NCI-H82 treated with DMSO at 0.1 percent for 48 hours (cell line): Measurements from ENCODE around the gene PCDHA3.
"Not testable (repeated sequence)": the region's sequence is repeated elsewhere in the genome, so short reads cannot be mapped to it uniquely, and the experiment has no call there.

Source experiments
- DNase-seq: peaks from one replicate; lab custom pipeline; 2025; ENCODE audit not compliant: unreplicated experiment; lab: John Stamatoyannopoulos, UW

Gene PCDHA3

DNA sequence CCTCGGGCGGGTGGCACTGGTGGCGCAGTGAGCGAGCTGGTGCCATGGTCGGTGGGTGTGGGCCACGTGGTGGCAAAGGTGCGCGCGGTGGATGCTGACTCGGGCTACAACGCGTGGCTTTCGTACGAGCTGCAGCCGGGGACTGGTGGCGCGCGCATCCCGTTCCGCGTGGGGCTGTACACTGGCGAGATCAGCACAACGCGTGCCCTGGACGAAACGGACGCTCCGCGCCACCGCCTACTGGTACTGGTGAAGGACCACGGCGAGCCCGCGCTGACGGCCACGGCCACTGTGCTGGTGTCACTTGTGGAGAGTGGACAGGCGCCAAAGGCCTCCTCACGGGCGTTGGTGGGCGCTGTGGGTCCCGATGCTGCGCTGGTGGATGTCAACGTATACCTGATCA is 8.0 kb downstream of the PCDHA3 start:
- no peak for DNase-seq

DNA sequence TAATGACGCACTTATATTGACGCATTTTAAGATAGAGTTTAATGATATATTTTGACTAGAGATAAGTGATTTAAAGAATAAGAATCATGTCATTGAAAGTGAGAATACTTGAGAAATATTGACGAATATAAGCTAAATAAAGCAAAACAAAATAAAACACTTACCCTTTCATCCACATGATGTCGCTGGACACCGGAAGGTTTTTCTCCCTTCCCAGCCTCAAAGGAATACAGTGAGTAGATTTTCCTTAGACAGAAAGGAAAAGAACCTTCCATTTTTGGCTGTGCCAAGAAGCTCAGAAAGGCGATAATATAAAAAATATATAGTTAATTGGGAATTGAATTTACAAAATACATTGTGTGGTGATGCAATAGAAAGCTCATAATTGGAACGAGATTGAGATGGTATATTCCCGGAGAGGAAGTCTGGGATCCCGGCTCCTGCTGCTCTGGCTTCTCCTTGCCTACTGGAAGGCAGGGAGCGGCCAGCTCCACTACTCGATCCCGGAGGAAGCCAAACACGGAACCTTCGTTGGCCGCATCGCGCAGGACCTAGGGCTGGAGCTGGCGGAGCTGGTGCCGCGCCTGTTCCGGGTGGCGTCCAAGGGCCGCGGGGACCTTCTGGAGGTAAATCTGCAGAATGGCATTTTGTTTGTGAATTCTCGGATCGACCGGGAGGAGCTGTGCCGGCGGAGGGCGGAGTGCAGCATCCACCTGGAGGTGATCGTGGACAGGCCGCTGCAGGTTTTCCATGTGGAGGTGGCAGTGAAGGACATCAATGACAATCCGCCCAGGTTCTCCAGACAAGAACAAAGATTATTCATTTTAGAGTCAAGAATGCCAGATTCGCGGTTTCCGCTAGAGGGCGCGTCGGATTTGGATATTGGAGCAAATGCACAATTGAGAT is 20.8 kb downstream of the PCDHA3 start, which contains the start of gene PCDHA5:
TSS of gene PCDHA5 (plus strand) at position 239 of the 906 bp plus-strand sequence.
- no peak for DNase-seq

DNA sequence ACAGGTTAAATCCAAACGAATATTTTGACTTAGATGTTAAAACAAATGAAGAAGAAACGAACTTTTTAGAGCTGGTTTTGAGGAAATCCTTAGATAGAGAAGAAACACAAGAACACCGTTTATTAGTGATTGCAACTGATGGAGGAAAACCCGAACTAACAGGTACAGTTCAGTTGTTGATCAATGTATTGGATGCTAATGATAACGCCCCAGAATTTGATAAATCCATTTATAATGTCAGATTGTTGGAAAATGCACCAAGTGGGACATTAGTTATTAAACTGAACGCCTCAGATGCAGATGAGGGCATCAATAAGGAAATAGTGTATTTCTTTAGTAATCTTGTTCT is 21.4 kb downstream of the PCDHA3 start:
- no peak for DNase-seq

DNA sequence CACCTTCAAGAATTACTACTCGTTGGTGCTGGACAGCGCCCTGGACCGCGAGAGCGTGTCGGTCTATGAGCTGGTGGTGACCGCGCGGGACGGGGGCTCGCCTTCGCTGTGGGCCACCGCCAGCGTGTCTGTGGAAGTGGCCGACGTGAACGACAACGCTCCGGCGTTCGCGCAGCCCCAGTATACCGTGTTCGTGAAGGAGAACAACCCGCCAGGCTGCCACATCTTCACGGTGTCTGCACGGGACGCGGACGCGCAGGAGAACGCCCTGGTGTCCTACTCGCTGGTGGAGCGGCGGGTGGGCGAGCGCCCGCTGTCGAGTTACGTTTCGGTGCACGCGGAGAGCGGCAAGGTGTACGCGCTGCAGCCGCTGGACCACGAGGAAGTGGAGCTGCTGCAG is 22.1 kb downstream of the PCDHA3 start:
- not testable (repeated sequence) for DNase-seq

DNA sequence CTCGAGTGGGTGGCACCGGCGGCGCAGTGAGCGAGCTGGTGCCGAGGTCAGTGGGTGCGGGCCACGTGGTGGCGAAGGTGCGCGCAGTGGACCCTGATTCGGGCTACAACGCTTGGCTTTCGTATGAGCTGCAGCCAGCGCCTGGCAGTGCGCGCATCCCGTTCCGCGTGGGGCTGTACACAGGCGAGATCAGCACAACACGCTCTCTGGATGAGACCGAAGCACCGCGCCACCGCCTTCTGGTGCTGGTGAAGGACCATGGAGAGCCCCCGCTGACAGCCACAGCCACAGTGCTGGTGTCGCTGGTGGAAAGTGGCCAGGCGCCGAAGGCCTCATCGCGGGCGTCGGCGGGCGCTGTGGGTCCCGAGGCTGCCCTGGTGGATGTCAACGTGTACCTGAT is 22.6 kb downstream of the PCDHA3 start:
- no peak for DNase-seq

DNA sequence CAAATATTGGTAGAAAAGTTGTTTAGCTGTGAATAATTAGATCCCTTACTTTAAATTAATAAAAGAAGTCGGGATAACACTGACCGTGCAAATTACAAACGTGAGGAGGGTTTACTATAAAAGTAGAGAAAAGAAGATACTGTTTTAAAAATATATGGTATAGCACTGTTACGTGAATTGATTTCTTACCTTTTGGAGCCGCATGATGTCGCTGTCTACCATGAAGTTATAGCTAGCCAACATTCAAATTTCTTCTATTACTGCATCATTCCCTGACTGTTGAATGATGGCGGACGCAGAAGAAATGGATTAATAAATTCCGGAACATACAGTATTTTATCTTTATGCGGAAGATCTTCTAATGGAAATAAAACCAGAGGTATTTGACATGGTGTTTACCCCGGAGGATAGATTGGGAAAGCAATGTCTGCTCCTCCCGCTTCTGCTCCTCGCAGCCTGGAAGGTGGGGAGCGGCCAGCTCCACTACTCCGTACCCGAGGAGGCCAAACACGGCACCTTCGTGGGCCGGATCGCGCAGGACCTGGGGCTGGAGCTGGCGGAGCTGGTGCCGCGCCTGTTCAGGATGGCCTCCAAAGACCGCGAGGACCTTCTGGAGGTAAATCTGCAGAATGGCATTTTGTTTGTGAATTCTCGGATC is 27.0 kb downstream of the PCDHA3 start, which contains the start of gene PCDHA6:
TSS of gene PCDHA6 (plus strand) at position 257 of the 658 bp plus-strand sequence. CDS start at position 389, 132 bp downstream.
- no peak for DNase-seq

DNA sequence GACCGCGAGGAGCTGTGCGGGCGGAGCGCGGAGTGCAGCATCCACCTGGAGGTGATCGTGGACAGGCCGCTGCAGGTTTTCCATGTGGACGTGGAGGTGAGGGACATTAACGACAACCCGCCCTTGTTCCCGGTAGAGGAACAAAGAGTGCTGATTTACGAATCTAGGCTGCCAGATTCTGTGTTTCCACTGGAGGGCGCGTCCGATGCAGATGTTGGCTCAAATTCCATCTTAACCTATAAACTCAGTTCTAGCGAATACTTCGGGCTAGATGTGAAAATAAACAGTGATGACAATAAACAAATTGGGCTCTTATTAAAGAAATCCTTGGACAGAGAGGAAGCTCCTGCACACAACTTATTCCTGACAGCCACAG is 27.5 kb downstream of the PCDHA3 start:
- DNase-seq, result no peak

DNA sequence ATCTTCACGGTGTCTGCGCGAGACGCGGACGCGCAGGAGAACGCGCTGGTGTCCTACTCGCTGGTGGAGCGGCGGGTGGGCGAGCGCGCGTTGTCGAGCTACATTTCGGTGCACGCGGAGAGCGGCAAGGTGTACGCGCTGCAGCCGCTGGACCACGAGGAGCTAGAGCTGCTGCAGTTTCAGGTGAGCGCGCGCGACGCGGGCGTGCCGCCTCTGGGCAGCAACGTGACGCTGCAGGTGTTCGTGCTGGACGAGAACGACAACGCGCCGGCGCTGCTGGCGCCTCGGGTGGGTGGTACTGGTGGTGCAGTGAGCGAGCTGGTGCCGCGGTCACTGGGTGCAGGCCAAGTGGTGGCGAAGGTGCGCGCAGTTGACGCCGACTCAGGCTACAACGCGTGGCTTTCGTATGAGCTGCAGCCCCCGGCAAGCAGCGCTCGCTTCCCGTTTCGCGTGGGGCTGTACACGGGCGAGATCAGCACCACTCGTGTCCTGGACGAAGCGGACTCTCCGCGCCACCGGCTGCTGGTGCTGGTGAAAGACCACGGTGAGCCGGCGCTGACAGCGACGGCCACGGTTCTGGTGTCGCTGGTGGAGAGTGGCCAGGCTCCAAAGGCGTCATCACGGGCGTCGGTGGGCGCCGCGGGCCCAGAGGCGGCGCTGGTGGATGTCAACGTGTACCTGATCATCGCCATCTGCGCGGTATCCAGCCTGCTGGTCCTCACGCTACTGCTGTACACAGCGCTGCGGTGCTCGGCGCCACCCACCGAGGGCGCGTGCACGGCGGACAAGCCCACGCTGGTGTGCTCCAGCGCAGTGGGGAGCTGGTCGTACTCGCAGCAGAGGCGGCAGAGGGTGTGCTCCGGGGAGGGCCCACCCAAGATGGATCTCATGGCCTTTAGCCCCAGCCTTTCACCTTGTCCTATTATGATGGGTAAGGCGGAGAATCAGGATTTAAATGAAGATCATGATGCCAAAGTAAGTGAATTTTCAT is 28.9 kb downstream of the PCDHA3 start:
- not testable (repeated sequence) for DNase-seq

DNA sequence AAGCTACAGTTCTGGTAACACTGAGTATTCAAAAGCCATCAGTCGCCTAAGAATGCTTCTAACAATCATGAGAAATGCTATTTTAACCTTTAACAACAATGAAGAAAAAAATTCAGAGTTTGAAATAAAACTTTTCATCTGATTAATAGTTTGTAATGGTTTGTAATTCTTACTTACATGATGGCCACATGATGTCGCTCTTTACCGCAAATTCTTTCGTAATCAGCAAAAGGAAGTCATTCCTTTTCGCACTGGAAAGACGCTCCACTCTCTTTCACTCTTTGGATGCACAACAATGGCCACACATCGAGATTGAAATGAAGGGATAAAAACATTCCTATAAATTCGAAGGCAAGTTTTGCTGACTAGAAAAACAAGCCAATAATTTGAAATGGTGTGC is 33.1 kb downstream of the PCDHA3 start, which contains the start of gene PCDHA7:
TSS of gene PCDHA7 (plus strand) at position 277 of the 400 bp plus-strand sequence. CDS start at position 392, 115 bp downstream.
- no peak for DNase-seq

DNA sequence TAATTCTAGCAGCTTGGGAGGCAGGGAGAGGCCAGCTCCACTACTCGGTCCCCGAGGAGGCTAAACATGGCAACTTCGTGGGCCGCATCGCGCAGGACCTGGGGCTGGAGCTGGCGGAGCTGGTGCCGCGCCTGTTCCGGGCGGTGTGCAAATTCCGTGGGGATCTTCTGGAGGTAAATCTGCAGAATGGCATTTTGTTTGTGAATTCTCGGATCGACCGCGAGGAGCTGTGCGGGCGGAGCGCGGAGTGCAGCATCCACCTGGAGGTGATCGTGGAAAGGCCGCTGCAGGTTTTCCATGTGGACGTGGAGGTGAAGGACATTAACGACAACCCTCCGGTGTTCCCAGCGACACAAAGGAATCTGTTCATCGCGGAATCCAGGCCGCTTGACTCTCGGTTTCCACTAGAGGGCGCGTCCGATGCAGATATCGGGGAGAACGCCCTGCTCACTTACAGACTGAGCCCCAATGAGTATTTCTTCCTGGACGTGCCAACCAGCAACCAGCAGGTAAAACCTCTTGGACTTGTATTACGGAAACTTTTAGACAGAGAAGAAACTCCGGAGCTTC is 33.7 kb downstream of the PCDHA3 start:
- DNase-seq, result not testable (repeated sequence)

DNA sequence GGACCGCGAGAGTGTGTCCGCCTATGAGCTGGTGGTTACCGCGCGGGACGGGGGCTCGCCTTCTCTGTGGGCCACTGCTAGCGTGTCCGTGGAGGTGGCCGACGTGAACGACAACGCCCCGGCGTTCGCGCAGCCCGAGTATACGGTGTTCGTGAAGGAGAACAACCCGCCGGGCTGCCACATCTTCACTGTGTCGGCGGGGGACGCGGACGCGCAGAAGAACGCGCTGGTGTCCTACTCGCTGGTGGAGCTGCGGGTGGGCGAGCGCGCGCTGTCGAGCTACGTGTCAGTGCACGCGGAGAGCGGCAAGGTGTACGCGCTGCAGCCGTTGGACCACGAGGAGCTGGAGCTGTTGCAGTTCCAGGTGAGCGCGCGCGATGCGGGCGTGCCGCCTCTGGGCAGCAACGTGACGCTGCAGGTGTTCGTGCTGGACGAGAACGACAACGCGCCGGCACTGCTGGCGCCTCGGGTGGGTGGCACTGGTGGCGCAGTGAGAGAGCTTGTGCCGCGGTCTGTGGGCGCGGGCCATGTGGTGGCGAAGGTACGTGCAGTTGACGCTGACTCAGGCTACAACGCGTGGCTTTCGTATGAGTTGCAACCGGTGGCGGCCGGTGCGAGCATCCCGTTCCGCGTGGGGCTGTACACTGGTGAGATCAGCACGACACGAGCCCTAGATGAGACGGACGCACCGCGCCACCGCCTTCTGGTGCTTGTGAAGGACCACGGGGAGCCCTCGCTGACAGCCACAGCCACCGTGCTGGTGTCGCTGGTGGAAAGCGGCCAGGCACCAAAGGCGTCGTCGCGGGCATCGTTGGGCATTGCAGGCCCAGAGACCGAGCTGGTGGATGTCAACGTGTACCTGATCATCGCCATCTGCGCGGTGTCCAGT is 35.0 kb downstream of the PCDHA3 start:
- no peak for DNase-seq

DNA sequence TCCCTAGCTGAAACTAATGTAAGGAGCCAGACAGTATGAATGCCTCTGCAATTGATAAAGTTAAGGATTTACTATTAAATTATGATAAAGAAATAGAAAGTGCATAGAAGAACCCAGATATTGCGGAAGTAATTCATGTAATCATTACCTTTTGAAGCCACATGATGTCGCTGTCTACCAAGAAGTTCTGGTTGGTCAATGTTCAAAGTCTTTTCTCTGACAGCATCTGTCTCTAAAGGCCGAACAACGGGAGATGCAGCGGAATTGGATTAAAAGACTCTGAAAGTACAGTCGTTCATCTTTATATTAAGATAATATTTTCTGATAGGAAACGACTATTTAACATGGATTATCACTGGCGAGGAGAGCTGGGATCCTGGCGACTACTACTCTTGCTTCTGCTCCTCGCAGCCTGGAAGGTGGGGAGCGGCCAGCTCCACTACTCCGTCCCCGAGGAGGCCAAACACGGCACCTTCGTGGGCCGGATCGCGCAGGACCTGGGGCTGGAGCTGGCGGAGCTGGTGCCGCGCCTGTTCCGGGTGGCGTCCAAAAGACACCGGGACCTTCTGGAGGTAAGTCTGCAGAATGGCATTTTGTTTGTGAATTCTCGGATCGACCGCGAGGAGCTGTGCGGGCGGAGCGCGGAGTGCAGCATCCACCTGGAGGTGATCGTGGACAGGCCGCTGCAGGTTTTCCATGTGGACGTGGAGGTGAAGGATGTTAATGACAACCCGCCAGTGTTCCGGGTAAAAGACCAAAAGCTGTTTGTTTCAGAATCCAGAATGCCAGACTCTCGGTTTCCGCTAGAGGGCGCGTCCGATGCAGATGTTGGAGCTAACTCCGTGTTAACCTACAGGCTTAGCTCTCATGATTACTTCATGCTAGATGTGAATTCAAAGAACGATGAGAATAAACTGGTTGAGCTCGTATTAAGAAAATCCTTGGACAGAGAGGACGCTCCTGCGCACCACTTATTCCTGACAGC is 40.4 kb downstream of the PCDHA3 start, which contains the start of gene PCDHA8:
TSS of gene PCDHA8 (plus strand) at position 210 of the 985 bp plus-strand sequence. CDS start at position 345, 135 bp downstream.
- DNase-seq, result peak; percentile 12

DNA sequence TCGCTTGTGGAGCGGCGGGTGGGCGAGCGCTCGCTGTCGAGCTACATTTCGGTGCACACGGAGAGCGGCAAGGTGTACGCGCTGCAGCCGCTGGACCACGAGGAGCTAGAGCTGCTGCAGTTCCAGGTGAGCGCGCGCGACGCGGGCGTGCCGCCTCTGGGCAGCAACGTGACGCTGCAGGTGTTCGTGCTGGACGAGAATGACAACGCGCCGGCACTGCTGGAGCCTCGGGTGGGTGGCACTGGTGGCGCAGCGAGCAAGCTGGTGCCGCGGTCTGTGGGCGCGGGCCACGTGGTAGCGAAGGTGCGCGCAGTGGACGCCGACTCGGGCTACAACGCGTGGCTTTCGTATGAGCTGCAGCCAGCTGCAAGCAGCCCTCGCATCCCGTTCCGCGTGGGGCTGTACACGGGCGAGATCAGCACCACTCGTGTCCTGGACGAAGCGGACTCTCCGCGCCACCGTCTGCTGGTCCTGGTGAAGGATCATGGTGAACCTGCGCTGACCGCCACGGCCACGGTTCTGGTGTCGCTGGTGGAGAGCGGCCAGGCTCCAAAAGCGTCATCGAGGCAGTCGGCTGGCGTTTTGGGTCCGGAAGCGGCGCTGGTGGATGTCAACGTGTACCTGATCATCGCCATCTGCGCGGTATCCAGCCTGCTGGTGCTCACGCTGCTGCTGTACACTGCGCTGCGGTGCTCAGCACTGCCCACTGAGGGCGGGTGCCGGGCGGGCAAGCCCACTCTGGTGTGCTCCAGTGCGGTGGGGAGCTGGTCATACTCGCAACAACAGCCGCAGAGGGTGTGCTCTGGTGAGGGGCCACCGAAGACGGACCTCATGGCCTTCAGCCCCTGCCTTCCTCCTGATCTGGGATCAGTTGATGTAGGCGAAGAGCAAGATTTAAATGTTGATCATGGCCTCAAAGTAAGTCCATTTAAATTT is 42.2 kb downstream of the PCDHA3 start:
- DNase-seq, result no peak

DNA sequence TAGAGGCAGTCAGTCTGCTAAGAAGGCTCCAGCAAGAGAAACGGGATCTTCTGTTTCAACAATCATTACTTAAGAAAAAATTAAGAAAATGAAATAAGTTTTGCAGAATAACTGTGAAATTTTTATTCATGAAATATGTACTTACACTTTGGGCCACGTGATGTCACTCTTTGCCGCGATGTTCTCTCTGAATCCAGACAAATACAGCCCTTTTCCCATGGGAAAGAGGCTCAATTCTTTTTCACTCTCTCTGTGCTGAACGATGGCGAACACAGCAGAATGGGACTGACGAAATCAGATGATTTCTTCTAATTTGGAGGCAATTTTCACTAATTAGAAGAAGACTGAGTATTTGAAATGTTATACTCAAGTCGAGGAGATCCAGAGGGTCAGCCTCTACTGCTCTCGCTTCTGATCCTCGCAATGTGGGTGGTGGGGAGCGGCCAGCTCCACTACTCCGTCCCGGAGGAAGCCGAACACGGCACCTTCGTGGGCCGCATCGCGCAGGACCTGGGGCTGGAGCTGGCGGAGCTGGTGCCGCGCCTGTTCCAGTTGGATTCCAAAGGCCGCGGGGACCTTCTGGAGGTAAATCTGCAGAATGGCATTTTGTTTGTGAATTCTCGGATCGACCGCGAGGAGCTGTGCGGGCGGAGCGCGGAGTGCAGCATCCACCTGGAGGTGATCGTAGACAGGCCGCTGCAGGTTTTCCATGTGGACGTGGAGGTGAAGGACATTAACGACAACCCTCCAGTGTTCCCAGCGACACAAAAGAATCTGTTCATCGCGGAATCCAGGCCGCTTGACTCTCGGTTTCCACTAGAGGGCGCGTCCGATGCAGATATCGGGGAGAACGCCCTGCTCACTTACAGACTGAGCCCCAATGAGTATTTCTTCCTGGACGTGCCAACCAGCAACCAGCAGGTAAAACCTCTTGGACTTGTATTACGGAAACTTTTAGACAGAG is 47.6 kb downstream of the PCDHA3 start, which contains the start of gene PCDHA9:
TSS of gene PCDHA9 (plus strand) at position 244 of the 964 bp plus-strand sequence. CDS start at position 358, 114 bp downstream.
- DNase-seq, result not testable (repeated sequence)

DNA sequence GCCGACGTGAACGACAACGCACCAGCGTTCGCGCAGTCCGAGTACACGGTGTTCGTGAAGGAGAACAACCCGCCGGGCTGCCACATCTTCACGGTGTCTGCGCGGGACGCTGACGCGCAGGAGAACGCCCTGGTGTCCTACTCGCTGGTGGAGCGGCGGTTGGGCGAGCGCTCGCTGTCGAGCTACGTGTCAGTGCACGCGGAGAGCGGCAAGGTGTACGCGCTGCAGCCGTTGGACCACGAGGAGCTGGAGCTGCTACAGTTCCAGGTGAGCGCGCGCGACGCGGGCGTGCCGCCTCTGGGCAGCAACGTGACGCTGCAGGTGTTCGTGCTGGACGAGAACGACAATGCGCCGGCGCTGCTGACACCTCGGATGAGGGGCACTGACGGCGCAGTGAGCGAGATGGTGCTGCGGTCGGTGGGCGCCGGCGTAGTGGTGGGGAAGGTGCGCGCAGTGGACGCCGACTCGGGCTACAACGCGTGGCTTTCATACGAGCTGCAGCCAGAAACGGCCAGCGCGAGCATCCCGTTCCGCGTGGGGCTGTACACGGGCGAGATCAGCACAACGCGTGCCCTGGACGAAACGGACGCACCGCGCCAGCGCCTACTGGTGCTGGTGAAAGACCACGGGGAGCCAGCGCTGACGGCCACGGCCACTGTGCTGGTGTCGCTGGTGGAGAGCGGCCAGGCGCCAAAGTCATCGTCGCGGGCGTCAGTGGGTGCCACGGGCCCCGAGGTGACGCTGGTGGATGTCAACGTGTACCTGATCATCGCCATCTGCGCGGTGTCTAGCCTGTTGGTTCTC is 49.2 kb downstream of the PCDHA3 start:
- not testable (repeated sequence) for DNase-seq
